ENCODE results near the gene TENM4.

- TF ChIP-seq, protein P1, sequence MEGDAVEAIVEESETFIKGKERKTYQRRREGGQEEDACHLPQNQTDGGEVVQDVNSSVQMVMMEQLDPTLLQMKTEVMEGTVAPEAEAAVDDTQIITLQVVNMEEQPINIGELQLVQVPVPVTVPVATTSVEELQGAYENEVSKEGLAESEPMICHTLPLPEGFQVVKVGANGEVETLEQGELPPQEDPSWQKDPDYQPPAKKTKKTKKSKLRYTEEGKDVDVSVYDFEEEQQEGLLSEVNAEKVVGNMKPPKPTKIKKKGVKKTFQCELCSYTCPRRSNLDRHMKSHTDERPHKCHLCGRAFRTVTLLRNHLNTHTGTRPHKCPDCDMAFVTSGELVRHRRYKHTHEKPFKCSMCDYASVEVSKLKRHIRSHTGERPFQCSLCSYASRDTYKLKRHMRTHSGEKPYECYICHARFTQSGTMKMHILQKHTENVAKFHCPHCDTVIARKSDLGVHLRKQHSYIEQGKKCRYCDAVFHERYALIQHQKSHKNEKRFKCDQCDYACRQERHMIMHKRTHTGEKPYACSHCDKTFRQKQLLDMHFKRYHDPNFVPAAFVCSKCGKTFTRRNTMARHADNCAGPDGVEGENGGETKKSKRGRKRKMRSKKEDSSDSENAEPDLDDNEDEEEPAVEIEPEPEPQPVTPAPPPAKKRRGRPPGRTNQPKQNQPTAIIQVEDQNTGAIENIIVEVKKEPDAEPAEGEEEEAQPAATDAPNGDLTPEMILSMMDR (IDR thresholded peaks at IDR 0.05; ENCODE audit: low read depth, low read length, poor library complexity, severe bottlenecking): no peak
- no peak for TF ChIP-seq EZH2phosphoT487 (IDR thresholded peaks at IDR 0.05; ENCODE audit: borderline replicate concordance, low read length)
These were observed 752.4 kb downstream of the TENM4 start for GRCh38 chr11:78688460-78688859.

Data from DOHH2 (cell line).